Activated B cell treated with CpG ODN at 0.5 μM for 24 hours (primary cell): ENCODE results near the gene HDAC6. TPM values are rescaled to one million over a fixed set of nuclear protein-coding genes. Genes with fewer than 3 reads are reported as not detected.

Experiments used
- ATAC-seq: fragments of 200-7000 bp; cut with Tn5 transposase; one replicate; pipeline ENCODE4 v1.10.0; 2021; ENCODE audit warnings: low read depth, mild to moderate bottlenecking, moderate library complexity
- CTCF ChIA-PET: fragments of 350-600 bp; sonication (Branson Sonifier 250); formaldehyde crosslinking; loops from one replicate; lab custom pipeline; 2021; ENCODE audit warnings: antibody characterized with exemption; lab: Charles Lee
- POLR2A ChIA-PET: fragments of 350-600 bp; sonication (Branson Sonifier 250); formaldehyde crosslinking; loops from one replicate; lab custom pipeline; 2021; ENCODE audit warnings: antibody characterized with exemption; lab: Charles Lee
- DNase-seq: peaks from one replicate; pipeline ENCODE4 v3.0.0; 2022
- H3K27ac Mint-ChIP-seq: one replicate; pipeline ENCODE4 v1.8.0; 2020; ENCODE audit warnings: mixed read lengths
- H3K27me3 Mint-ChIP-seq: one replicate; pipeline ENCODE4 v1.8.0; 2021; ENCODE audit warnings: mixed read lengths
- H3K36me3 Mint-ChIP-seq: one replicate; pipeline ENCODE4 v1.8.0; 2021; ENCODE audit warnings: low read depth, mixed read lengths
- H3K4me1 Mint-ChIP-seq: one replicate; pipeline ENCODE4 v1.8.0; 2021; ENCODE audit warnings: mixed read lengths
- H3K4me3 Mint-ChIP-seq: one replicate; pipeline ENCODE4 v1.8.0; 2020; ENCODE audit warnings: mild to moderate bottlenecking, mixed read lengths
- H3K9me3 Mint-ChIP-seq: one replicate; pipeline ENCODE4 v1.8.0; 2020; ENCODE audit warnings: mixed read lengths
- intact Hi-C: fragments of 100-400 bp; cut with micrococcal nuclease; formaldehyde crosslinking; loops from one replicate; pipeline ENCODE4 v1.15.1; 2024
- total RNA-seq: library from RNA; stranded (reverse); gene quantifications from 2 replicates; pipeline ENCODE4 v1.2.3, GENCODE V29; 2022
- TF ChIP-seq, protein P1 (sequence below): fragments of 200-600 bp; IDR thresholded peaks from one replicate; pipeline ENCODE4 v1.8.0; 2022; ENCODE audit warnings: antibody characterized with exemption, mild to moderate bottlenecking

The HDAC6 gene
- total RNA-seq, 1 donor from 2014 or later, result 139 TPM

- ChIA-PET CTCF (no interaction called here), POLR2A (no interaction called here)
- no peak for ATAC-seq
- H3K9me3 Mint-ChIP-seq, result no peaks in the 10 kb centered on the region
- peak overlapping the region; percentile 48 for H3K4me3 Mint-ChIP-seq
- peaks cover 20% of the 10 kb centered on the region for H3K27me3 Mint-ChIP-seq
- TF ChIP-seq, protein P1, sequence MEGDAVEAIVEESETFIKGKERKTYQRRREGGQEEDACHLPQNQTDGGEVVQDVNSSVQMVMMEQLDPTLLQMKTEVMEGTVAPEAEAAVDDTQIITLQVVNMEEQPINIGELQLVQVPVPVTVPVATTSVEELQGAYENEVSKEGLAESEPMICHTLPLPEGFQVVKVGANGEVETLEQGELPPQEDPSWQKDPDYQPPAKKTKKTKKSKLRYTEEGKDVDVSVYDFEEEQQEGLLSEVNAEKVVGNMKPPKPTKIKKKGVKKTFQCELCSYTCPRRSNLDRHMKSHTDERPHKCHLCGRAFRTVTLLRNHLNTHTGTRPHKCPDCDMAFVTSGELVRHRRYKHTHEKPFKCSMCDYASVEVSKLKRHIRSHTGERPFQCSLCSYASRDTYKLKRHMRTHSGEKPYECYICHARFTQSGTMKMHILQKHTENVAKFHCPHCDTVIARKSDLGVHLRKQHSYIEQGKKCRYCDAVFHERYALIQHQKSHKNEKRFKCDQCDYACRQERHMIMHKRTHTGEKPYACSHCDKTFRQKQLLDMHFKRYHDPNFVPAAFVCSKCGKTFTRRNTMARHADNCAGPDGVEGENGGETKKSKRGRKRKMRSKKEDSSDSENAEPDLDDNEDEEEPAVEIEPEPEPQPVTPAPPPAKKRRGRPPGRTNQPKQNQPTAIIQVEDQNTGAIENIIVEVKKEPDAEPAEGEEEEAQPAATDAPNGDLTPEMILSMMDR, result no peak
- H3K27ac Mint-ChIP-seq, result no peak overlapping the region
- peaks cover 7% of the 10 kb centered on the region for H3K4me1 Mint-ChIP-seq
- intact Hi-C loops, result no loop called here
- DNase-seq, result no peak
- peaks cover 19% of the 10 kb centered on the region for H3K36me3 Mint-ChIP-seq
Observed at GRCh38 chrX:48826876-48827653, 25.2 kb downstream of the HDAC6 start.

- ChIA-PET CTCF (no interaction called here), POLR2A (no interaction called here)
- TF ChIP-seq, protein P1, result no peak
- peaks cover 7% of the 10 kb centered on the region for H3K4me1 Mint-ChIP-seq
- no peaks in the 10 kb centered on the region for H3K9me3 Mint-ChIP-seq
- ATAC-seq (no peak), DNase-seq (no peak)
- intact Hi-C loops, result no loop called here
- H3K4me3 Mint-ChIP-seq, result peak overlapping the region; percentile 48
- peaks cover 22% of the 10 kb centered on the region for H3K27me3 Mint-ChIP-seq
- no peak overlapping the region for H3K27ac Mint-ChIP-seq
- H3K36me3 Mint-ChIP-seq, result peaks cover 13% of the 10 kb centered on the region
Observed at GRCh38 chrX:48827654-48827968, 25.7 kb downstream of the HDAC6 start.

DNA sequence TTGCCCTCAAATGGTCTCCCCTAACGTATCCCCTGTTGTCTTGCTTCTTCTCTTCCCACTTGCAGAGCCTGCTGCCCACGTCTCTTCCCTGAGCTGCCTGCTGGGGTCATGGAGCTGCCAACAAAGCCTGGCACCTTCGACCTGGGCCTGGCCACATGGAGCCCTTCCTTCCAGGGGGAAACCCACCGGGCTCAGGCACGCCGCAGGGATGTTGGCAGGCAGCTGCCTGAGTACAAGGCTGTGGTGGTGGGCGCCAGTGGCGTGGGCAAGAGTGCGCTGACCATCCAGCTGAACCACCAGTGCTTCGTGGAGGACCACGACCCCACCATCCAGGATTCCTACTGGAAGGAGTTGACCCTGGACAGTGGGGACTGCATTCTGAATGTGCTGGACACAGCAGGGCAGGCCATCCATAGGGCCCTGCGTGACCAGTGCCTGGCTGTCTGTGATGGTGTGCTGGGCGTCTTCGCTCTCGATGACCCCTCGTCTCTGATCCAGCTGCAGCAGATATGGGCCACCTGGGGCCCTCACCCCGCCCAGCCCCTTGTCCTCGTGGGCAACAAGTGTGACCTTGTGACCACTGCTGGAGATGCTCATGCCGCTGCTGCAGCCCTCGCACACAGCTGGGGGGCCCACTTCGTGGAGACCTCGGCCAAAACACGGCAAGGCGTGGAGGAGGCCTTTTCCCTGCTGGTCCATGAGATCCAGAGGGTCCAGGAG, 27.3 kb downstream of the HDAC6 start:
- H3K9me3 Mint-ChIP-seq, result no peaks in the 10 kb centered on the region
- ATAC-seq, result no peak
- ChIA-PET POLR2A (no interaction called here), CTCF (no interaction called here)
- TF ChIP-seq, protein P1, result no peak
- peaks cover 4% of the 10 kb centered on the region for H3K36me3 Mint-ChIP-seq
- no peak overlapping the region for H3K27ac Mint-ChIP-seq
- DNase-seq, result no peak
- H3K27me3 Mint-ChIP-seq, result peaks cover 29% of the 10 kb centered on the region
- no peak overlapping the region for H3K4me3 Mint-ChIP-seq
- H3K4me1 Mint-ChIP-seq, result peaks cover 8% of the 10 kb centered on the region
- intact Hi-C loops, result no loop called here

GRCh38 chrX:48831136-48831908, 29.5 kb downstream of the HDAC6 start:
- intact Hi-C loops, result no loop called here
- H3K4me3 Mint-ChIP-seq, result no peak overlapping the region
- TF ChIP-seq, protein P1, result no peak
- CTCF ChIA-PET, result no interaction called here
- ATAC-seq (no peak), DNase-seq (no peak)
- H3K36me3 Mint-ChIP-seq, result no peaks in the 10 kb centered on the region
- no peaks in the 10 kb centered on the region for H3K9me3 Mint-ChIP-seq
- H3K4me1 Mint-ChIP-seq, result peaks cover 15% of the 10 kb centered on the region
- POLR2A ChIA-PET, result no interaction called here
- H3K27me3 Mint-ChIP-seq, result peaks cover 38% of the 10 kb centered on the region
- no peak overlapping the region for H3K27ac Mint-ChIP-seq

DNA sequence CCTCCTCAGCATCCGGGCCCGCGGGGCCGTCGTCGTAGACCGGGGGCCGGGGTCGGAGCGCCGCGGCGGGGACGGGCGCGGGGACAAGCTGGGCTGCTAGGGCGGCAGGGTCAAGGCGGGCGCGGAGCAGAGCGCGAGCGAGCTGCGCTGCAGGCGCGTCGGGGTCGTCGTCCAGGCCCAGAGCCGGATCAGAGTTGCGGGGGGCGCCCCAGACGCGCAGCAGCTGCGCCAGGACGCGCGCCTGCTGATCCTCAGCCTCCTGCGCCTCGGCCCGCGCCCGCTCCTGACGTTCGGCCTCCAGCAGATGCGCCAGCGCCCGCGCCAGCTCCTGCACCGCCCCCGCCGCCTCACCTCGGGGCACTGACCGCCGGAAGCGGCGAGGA, 30.0 kb downstream of the HDAC6 start:
- H3K4me1 Mint-ChIP-seq, result peaks cover 17% of the 10 kb centered on the region
- peaks cover 40% of the 10 kb centered on the region for H3K27me3 Mint-ChIP-seq
- DNase-seq (no peak), ATAC-seq (no peak)
- no peaks in the 10 kb centered on the region for H3K9me3 Mint-ChIP-seq
- ChIA-PET CTCF (no interaction called here), POLR2A (no interaction called here)
- H3K27ac Mint-ChIP-seq, result no peak overlapping the region
- H3K4me3 Mint-ChIP-seq, result no peak overlapping the region
- TF ChIP-seq, protein P1, result no peak
- no peaks in the 10 kb centered on the region for H3K36me3 Mint-ChIP-seq
- intact Hi-C loops, result no loop called here
